Epidermal melanocyte (primary cell): ENCODE results near the gene TRIO.
"Not testable (repeated sequence)": the region's sequence is repeated elsewhere in the genome, so short reads cannot be mapped to it uniquely, and the experiment has no call there.

Experiments used
- DNase-seq: peaks from one replicate; pipeline ENCODE4 v3.0.0; 2011; ENCODE audit warnings: low spot score; ENCODE audit not compliant: insufficient read length

The TRIO gene

GRCh38 chr5:14185326-14186058 lies 42.4 kb downstream of the TRIO start:
- DNase-seq, result no peak

DNA sequence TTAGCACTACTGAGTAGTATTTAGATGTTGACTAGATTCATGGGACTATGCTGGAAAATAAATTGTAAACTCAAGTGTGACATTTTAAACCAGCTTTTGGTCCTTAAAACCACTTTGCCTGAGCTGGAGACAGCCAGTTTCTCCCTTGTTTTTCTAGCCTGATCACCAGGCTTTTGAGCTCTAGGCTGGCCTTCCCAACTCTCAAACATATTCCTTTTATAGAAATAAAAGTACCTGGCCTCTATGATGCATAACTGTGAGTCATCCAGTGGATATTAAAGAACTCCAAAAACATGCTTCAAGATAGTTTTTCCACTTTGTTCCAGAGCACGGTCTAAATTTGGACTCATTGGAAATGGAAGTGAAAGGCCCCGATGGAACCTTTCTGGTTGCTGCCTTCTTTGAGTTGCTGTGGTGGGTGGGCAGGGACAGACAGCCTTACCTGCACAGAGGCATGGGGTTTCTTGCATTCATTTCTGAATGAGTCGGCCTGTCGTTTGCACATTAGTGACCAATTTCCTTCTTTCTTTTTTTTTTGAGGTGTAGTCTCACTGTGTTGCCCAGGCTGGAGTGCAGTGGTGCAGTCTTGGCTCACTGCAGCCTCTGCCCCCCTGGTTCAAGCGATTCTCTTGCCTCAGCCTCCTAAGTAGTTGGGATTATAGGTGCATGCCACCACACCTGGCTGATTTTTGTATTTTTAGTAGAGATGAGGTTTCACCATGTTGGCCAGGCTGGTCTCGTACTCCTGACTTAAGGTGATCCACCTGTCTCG lies 43.1 kb downstream of the TRIO start:
- no peak for DNase-seq

GRCh38 chr5:14187157-14187556 lies 44.0 kb downstream of the TRIO start:
- DNase-seq, result no peak

DNA sequence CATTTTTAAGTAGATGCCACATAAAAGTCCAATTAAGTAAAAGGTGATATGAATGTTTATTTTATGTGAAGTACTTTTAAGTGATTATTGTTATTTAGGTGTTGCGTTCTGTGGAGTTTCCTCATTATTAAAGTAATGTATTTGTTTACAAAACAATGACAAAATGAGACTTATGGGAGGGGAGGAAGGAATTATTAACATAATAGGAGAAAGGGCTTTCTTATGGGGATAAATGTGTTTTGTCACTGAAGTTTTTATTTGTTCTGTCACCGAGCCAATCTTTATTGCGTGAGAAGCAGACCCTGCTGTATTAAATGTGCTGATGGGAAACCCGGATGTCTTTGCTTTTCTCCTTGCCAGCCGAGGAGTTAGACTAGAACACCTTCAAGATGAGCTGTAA lies 44.5 kb downstream of the TRIO start:
- DNase-seq, result no peak

GRCh38 chr5:14188778-14189177 lies 45.6 kb downstream of the TRIO start:
- no peak for DNase-seq

GRCh38 chr5:14189680-14190079 lies 46.5 kb downstream of the TRIO start:
- DNase-seq, result no peak

DNA sequence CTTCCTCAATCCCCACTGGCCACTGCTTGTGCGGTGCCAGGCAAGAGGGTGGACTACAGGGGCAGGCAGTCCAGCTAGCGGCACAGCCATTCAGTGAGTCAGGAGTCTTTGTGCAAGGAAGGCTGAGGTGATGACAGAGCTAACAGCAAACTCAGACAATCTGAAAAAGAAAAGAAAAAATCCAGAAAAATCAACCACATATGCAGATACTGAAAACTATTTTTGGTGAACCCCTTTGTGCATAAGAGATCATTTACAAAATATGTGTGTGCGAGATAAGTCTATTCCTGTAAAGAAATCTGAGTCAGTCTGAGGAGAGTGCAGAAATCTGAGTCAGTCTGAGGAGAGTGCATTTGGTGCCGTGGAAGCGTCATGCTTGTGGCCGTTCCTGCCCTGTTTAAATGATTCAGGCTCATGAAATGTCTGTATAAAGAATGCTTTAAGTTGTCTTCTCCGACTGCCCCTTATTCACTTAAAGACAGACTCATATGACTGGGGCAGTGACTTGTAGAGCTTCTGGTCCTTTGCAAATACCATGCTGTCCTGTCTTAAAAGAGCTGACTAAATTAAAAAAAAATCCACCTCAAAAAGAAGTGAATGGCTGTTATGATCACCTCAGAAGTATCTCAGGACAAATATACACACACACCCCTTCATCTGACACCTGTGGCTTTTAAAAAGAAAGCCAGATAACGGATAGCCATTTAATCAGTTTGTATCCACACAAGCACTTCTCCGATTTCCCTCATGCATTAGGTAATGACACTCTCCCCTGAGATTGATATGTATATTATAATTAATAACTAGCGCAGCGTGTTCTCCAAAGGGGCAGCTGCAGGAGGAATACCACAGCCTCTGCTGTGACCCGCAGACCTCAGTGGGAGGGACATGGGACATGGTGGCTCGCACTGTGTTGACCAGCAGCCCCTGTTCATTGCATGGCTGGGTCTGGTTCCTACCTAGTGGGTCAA lies 47.3 kb downstream of the TRIO start:
- peak; percentile 52 for DNase-seq

GRCh38 chr5:14191325-14191724 lies 48.2 kb downstream of the TRIO start:
- no peak for DNase-seq

DNA sequence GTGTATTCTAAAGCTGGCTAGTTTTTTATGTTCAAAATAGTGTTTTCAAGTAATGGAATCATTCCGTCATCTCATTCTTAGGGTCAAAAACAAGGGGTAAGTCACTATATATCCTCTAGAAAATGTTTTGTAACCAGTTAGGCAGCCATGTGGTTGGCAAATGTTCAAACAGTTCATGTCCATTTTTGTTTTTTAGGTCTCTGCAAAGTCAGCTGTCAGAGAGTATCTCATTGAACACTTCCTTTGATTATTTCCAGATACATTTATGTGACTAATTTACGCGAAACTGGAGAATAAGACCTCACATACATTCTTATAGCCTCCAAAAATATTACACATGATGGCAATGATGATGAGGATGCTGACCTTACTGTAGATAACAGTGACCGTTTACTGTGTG lies 50.4 kb downstream of the TRIO start:
- no peak for DNase-seq

GRCh38 chr5:14195588-14195987 lies 52.4 kb downstream of the TRIO start:
- DNase-seq, result no peak

- no peak for DNase-seq
Observed at GRCh38 chr5:14197056-14197455, 53.9 kb downstream of the TRIO start.

DNA sequence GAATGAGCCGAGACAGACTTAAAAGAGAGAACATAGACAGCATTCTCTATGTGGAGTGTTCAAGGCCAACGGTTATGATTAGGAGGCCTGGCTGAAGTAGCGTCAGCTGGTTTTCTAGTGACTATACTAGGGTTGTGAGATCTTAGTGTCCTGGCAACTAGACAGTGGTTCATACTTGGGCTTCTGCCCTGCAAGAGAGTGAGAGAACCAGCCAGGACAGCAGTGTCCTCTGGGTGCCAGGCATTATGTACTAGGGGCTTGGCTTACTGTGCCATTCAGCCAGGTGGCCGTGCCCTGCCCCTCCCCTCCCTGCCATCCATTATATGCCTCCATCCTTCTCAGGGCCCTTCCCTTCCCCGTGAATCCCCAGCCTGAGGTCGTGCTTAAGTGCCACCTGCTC lies 56.8 kb downstream of the TRIO start:
- DNase-seq, result no peak

- DNase-seq, result no peak
Observed at GRCh38 chr5:14200312-14200990, 57.3 kb downstream of the TRIO start.

- no peak for DNase-seq
Observed at GRCh38 chr5:14201325-14202045, 58.3 kb downstream of the TRIO start.

DNA sequence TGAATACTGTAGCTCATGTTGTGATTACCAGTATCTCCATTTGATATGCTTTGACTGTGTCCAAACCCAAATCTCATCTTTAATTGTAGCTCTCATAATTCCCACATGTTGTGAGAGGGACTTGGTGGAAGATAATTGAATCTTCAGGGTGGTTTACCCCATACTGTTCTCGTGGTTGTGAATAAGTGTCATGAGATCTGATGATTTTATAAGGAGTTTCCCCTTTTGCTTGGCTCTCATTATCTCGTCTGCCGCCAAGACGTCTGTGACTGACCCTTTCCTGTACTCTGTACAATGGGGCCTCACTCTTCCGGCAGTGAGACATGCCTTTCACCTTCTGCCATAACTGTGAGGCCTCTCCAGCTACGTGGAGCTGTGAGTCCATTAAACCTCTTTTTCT lies 59.3 kb downstream of the TRIO start:
- DNase-seq, result no peak

- DNase-seq, result no peak
Observed at GRCh38 chr5:14204011-14204670, 61.0 kb downstream of the TRIO start.

GRCh38 chr5:14204785-14205321 lies 61.7 kb downstream of the TRIO start:
- DNase-seq, result no peak

- DNase-seq, result no peak
Observed at GRCh38 chr5:14206028-14206725, 63.0 kb downstream of the TRIO start.

DNA sequence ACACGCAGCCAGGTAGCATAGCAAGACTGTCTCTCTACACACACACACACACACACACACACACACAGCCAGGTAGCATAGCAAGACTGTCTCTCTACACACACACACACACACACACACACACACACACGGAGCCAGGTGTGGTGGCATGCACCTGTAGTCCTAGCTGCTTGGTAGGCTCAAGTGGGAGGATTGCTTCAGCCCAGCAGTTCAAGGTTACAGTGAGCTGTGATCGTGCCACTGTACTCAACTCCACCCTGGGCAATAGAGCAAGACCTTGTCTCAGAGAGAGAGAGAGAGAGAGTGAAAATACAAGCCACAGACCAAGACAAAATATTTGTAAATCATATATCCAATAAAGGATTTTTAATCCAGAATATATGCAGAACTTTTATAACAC lies 64.3 kb downstream of the TRIO start:
- DNase-seq, result not testable (repeated sequence)
